Measurements from ENCODE around the gene LDLRAD1.

DNA sequence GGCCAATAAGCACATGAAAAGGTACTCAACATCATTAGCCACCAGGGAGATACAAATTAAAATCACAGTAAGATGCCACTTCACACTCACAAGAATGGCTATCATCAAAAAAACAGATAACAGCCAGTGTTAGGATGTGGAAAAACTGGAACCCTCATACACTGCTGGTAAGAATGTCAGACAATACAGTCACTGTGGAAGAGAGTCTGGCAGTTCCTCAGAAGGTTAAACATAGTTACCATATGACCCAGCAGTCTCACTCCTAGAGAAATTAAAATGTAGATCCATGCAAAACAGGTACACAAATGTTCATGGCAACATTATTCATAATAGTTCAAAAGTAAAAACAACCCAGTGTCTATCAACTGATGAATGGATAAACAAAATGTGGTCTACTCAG is 33.3 kb downstream of the LDLRAD1 start:
- TF ChIP-seq ZBTB21 (tag by site-specific recombination; IDR thresholded peaks at IDR 0.05) = no peak
- TF ChIP-seq, protein P1, sequence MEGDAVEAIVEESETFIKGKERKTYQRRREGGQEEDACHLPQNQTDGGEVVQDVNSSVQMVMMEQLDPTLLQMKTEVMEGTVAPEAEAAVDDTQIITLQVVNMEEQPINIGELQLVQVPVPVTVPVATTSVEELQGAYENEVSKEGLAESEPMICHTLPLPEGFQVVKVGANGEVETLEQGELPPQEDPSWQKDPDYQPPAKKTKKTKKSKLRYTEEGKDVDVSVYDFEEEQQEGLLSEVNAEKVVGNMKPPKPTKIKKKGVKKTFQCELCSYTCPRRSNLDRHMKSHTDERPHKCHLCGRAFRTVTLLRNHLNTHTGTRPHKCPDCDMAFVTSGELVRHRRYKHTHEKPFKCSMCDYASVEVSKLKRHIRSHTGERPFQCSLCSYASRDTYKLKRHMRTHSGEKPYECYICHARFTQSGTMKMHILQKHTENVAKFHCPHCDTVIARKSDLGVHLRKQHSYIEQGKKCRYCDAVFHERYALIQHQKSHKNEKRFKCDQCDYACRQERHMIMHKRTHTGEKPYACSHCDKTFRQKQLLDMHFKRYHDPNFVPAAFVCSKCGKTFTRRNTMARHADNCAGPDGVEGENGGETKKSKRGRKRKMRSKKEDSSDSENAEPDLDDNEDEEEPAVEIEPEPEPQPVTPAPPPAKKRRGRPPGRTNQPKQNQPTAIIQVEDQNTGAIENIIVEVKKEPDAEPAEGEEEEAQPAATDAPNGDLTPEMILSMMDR (tag by site-specific recombination; IDR thresholded peaks at IDR 0.05) = no peak
- TF ChIP-seq SETDB1 (IDR thresholded peaks at IDR 0.05; ENCODE audit: insufficient read length, low read length) = no peak
- TF ChIP-seq, protein P2, sequence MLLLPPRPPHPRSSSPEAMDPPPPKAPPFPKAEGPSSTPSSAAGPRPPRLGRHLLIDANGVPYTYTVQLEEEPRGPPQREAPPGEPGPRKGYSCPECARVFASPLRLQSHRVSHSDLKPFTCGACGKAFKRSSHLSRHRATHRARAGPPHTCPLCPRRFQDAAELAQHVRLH (tag by site-specific recombination; IDR thresholded peaks at IDR 0.05) = no peak
- TF ChIP-seq, protein P3, sequence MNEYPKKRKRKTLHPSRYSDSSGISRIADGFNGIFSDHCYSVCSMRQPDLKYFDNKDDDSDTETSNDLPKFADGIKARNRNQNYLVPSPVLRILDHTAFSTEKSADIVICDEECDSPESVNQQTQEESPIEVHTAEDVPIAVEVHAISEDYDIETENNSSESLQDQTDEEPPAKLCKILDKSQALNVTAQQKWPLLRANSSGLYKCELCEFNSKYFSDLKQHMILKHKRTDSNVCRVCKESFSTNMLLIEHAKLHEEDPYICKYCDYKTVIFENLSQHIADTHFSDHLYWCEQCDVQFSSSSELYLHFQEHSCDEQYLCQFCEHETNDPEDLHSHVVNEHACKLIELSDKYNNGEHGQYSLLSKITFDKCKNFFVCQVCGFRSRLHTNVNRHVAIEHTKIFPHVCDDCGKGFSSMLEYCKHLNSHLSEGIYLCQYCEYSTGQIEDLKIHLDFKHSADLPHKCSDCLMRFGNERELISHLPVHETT (tag by site-specific recombination; IDR thresholded peaks at IDR 0.05) = no peak

Measured in HEK293 (cell line).